Mesothelial cell of epicardium (in vitro differentiated cells): Measurements from ENCODE around the gene AIF1L. TPM values are rescaled to one million over a fixed set of nuclear protein-coding genes. Genes with fewer than 3 reads are reported as not detected.
"Not testable (repeated sequence)": the region's sequence is repeated elsewhere in the genome, so short reads cannot be mapped to it uniquely, and the experiment has no call there.

ENCODE experiments used
- DNase-seq, 2 experiments: peaks; one replicate each; pipeline ENCODE4 v3.0.0; 2021; ENCODE audit warnings: low spot score in 2 of 2; ENCODE audit not compliant: unreplicated experiment in 2 of 2
- H3K27ac Mint-ChIP-seq: 2 replicates; pipeline ENCODE4 v1.8.0; 2021; ENCODE audit warnings: mixed read lengths
- H3K27me3 Mint-ChIP-seq: 2 replicates; pipeline ENCODE4 v1.8.0; 2021; ENCODE audit warnings: low read depth, mixed read lengths
- H3K36me3 Mint-ChIP-seq: 2 replicates; pipeline ENCODE4 v1.8.0; 2021; ENCODE audit warnings: mixed read lengths
- H3K4me1 Mint-ChIP-seq: 2 replicates; pipeline ENCODE4 v1.8.0; 2021; ENCODE audit warnings: mixed read lengths
- H3K4me3 Mint-ChIP-seq: 2 replicates; pipeline ENCODE4 v1.8.0; 2021; ENCODE audit warnings: mild to moderate bottlenecking, moderate library complexity, mixed read lengths
- H3K9me3 Mint-ChIP-seq: 2 replicates; pipeline ENCODE4 v1.8.0; 2021; ENCODE audit warnings: mixed read lengths
- total RNA-seq: library from RNA; stranded (reverse); gene quantifications from 3 replicates; pipeline ENCODE4 v1.2.1, GENCODE V29; 2021
- TF ChIP-seq, protein P1 (sequence below): fragments of 200-600 bp; sonication (generic); IDR thresholded peaks from one replicate; pipeline ENCODE4 v1.5.0; 2021; ENCODE audit warnings: antibody characterized with exemption; ENCODE audit not compliant: unreplicated experiment

Gene AIF1L
- total RNA-seq, 1 donor from 2014 or later, result 23.1 TPM

DNA sequence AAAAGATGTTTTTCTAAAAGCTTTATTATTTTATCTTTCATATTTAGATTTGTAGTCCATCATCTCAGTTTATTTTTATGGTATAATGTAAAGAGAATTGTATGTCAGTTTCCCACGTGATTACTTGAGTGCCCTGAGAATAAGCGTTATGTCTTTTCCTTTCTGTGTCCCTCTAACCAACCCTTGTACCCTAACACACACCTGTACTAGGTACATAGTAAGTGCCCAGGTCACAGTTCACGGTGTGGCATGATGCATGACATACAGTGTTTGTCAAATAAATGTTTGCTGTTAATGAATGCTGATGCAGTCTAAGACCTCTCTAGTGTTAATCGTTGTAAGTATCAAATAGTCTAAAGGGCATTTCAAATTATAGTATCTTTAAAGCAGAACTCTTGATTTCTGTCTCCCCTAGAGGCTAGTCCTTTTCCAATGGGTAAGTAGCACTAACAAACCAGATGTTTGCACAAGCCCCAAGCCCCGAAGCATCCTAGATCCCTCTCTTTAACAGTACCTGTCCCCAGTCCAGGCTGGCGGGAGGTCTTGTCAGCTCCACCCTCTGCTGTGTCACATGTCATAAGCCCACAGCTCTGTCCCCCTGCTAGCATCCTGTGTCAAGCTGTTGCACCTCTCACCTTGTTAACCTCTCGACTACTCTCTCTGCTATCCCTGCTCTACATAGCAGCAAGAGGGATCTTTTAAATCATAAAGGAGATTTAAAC lies 52.8 kb downstream of the AIF1L start:
- Mint-ChIP-seq H3K9me3 (no peaks in the 10 kb centered on the region), H3K27me3 (no peaks in the 10 kb centered on the region), H3K27ac (no peak overlapping the region), H3K4me3 (no peak overlapping the region), H3K36me3 (peaks cover 54% of the 10 kb centered on the region), H3K4me1 (no peaks in the 10 kb centered on the region)
- TF ChIP-seq, protein P1, sequence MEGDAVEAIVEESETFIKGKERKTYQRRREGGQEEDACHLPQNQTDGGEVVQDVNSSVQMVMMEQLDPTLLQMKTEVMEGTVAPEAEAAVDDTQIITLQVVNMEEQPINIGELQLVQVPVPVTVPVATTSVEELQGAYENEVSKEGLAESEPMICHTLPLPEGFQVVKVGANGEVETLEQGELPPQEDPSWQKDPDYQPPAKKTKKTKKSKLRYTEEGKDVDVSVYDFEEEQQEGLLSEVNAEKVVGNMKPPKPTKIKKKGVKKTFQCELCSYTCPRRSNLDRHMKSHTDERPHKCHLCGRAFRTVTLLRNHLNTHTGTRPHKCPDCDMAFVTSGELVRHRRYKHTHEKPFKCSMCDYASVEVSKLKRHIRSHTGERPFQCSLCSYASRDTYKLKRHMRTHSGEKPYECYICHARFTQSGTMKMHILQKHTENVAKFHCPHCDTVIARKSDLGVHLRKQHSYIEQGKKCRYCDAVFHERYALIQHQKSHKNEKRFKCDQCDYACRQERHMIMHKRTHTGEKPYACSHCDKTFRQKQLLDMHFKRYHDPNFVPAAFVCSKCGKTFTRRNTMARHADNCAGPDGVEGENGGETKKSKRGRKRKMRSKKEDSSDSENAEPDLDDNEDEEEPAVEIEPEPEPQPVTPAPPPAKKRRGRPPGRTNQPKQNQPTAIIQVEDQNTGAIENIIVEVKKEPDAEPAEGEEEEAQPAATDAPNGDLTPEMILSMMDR, result no peak
- DNase-seq, result no peak

GRCh38 chr9:131149688-131150053 lies 53.3 kb downstream of the AIF1L start:
- no peak overlapping the region for H3K4me3 Mint-ChIP-seq
- TF ChIP-seq, protein P1, result no peak
- no peak for DNase-seq
- H3K9me3 Mint-ChIP-seq, result peaks cover 3% of the 10 kb centered on the region
- H3K27ac Mint-ChIP-seq, result no peak overlapping the region
- no peaks in the 10 kb centered on the region for H3K27me3 Mint-ChIP-seq
- H3K4me1 Mint-ChIP-seq, result no peaks in the 10 kb centered on the region
- peaks cover 54% of the 10 kb centered on the region for H3K36me3 Mint-ChIP-seq

GRCh38 chr9:131153595-131153994 lies 57.3 kb downstream of the AIF1L start:
- H3K27me3 Mint-ChIP-seq, result no peaks in the 10 kb centered on the region
- H3K4me3 Mint-ChIP-seq, result no peak overlapping the region
- H3K36me3 Mint-ChIP-seq, result peaks cover 57% of the 10 kb centered on the region
- TF ChIP-seq, protein P1, result no peak
- H3K4me1 Mint-ChIP-seq, result no peaks in the 10 kb centered on the region
- peaks cover 14% of the 10 kb centered on the region for H3K9me3 Mint-ChIP-seq
- no peak overlapping the region for H3K27ac Mint-ChIP-seq
- no peak for DNase-seq

- H3K27me3 Mint-ChIP-seq, H3K4me3 Mint-ChIP-seq, DNase-seq, H3K4me1 Mint-ChIP-seq, H3K27ac Mint-ChIP-seq: not testable (repeated sequence)
- peaks cover 14% of the 10 kb centered on the region for H3K9me3 Mint-ChIP-seq
- peaks cover 48% of the 10 kb centered on the region for H3K36me3 Mint-ChIP-seq
These were observed 62.3 kb downstream of the AIF1L start for GRCh38 chr9:131158673-131159072.

DNA sequence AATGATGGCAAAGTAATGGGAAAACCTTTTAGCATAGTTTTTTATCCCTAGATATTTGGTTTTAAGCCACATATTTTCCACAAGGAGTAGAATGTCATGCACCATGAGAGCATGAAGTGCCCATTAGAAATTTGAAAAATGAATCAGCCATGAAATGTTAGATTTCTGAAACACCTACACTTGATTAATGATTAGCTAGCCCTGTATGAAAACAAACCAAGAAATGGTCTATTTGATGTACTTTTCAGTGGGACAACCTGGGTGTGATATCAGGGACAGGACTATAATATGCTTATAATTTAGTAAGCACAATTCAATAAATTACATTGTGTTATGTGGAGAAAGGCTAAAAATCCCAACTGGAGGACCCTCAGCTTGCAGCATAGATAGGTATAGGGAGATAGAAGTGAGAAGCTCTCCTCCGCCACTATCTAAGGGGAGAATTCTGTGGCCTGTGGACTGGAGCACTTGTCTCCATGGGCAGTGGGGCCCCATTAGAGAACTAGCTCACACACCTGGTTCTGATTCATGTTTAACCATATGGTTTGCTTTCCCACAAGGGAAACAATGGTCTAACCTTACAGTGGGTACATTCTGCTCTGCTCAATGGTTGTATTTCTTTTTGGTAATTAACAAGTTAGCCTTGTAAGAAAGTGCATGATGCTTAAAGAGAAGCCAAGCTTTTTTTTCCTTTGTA lies 64.2 kb downstream of the AIF1L start:
- H3K36me3 Mint-ChIP-seq, result peaks cover 39% of the 10 kb centered on the region
- DNase-seq, result no peak
- H3K4me1 Mint-ChIP-seq, result no peaks in the 10 kb centered on the region
- H3K9me3 Mint-ChIP-seq, result peaks cover 3% of the 10 kb centered on the region
- H3K27me3 Mint-ChIP-seq, result no peaks in the 10 kb centered on the region
- H3K4me3 Mint-ChIP-seq, result no peak overlapping the region
- TF ChIP-seq, protein P1, result no peak
- no peak overlapping the region for H3K27ac Mint-ChIP-seq

DNA sequence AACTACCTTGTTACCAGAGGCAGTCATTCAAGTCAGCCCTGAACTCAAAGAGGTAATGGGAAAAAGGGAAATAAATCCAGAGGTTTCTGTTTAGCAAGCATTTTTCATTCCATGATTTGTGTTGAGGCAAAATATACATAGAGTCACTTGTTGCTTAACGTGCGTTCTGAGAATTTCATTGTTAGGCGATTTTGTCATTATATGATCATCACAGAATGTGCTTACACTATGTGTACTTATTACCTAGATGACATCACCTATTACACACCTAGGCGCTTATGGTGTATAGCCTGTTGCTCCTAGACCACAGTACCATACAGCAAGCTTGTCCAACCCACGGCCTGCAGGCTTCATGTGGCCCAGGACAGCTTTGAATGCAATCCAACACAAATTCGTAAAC lies 65.3 kb downstream of the AIF1L start:
- no peak for DNase-seq
- no peaks in the 10 kb centered on the region for H3K4me1 Mint-ChIP-seq
- H3K27me3 Mint-ChIP-seq, result no peaks in the 10 kb centered on the region

More for the DNA sequence above, 65.3 kb downstream of the AIF1L start:
- TF ChIP-seq, protein P1, result no peak
- peaks cover 40% of the 10 kb centered on the region for H3K36me3 Mint-ChIP-seq
- no peak overlapping the region for H3K4me3 Mint-ChIP-seq
- H3K27ac Mint-ChIP-seq, result no peak overlapping the region
- H3K9me3 Mint-ChIP-seq, result no peaks in the 10 kb centered on the region
